HG03139 (cell line): ENCODE measurements around the gene KCNQ1.

Experiments
- ATAC-seq: cut with Tn5 transposase; IDR thresholded peaks from one replicate; pipeline ENCODE4 v1.9.1; 2021; ENCODE audit not compliant: unreplicated experiment

Gene KCNQ1

DNA sequence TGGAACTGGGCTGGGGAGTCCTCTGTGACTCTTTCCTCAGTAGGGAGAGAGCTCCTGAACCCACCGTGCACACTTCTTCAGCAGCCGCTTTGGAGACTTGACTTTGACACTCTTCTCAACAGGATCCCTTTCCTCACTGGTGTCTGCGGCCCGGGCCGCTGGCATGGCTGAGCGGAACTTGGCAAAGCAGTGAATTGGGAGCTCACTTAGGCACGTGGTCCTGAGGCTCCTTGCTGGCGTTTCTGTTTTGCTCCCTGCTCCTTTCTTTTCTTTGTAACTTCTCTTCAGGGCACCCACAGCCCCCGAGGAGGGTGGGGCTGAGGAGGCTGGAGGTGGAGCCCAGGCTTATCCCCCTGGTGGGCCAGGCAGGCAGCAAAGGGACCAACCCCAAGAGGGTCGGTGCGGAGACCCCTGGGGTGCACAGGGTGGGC, 263.4 kb downstream of the KCNQ1 start:
- ATAC-seq = no peak

DNA sequence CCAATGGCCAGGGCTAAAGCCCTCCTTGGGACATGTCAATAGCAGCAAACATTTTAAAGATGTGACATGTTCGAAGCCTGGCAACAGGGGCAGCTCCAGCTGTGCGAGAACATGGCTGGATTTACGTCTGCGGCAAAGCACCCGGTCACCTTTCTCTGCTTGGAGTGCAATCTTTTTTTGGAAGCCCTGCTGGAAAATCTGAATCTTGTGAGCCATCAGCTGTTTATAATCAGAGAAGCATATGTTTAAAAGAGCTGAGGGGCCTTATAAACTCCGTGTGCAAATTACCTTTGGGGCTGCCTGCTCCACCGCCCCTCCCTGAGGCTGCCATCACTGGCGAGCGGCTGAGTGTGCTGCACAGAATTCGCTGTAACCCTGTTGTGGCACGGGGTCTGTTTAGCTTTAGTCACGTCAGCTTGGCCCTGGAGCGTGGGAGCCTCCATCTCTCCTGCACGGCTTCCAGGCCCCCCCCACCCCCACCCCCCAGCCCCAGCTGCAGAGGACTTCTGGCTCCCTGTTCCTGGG, 264.0 kb downstream of the KCNQ1 start:
- no peak for ATAC-seq

DNA sequence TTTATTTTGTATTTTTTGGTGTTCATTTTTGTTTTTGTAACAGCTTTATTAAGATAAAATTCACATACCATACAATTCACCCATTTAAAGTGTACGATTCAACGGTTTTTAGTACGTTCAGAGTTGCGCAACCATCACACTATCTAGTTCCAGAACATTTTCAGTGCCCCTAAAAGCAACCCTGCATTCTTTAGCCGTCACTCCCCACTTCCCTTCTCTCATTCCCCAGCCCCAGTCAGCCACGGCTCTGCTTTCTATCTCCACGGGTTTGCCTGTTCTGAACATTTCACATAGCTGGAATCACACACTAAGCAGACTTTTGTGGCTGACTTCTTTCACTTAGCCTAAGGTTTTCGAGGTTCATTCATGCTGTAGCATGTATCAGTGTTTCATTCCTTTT, 264.6 kb downstream of the KCNQ1 start:
- ATAC-seq = no peak

DNA sequence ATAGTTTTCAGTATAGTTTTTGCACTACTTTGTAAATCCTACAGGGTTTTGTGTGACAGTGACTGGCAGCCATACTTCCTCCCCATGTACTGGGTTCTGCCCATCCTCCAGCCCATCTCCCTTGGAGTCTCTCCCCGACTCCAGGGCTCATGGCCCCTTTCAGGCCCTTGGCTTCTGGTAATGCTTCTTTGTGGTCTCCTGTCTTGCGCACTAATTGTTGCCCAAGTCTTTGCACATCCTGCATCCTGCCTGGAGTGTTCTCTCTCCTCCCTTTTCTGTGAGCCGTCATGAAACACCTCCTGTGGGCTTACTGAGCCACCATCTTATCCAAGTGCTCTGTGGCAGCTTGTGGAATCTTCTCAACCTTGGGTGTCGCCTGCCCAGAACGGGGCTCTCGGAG, 266.4 kb downstream of the KCNQ1 start:
- ATAC-seq = no peak

DNA sequence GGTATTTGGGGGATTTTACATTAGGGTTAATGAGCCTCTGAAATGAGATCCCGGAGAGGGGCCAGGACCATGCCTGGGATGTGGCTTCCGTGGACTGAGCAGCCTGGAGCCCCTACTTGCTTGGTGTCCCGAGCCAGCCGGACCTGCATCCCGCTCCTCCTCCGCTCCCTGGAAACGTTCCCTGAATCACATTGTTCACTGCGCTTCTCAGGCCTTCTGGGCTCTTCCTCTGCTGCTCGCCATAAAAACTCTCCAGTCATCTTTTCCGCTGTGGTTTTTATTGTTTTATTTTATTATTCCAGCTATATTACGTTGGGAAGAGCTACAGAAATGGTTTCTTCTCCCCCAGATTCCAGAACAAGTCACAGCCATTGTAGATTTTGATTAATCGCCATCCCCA, 268.3 kb downstream of the KCNQ1 start:
- no peak for ATAC-seq

DNA sequence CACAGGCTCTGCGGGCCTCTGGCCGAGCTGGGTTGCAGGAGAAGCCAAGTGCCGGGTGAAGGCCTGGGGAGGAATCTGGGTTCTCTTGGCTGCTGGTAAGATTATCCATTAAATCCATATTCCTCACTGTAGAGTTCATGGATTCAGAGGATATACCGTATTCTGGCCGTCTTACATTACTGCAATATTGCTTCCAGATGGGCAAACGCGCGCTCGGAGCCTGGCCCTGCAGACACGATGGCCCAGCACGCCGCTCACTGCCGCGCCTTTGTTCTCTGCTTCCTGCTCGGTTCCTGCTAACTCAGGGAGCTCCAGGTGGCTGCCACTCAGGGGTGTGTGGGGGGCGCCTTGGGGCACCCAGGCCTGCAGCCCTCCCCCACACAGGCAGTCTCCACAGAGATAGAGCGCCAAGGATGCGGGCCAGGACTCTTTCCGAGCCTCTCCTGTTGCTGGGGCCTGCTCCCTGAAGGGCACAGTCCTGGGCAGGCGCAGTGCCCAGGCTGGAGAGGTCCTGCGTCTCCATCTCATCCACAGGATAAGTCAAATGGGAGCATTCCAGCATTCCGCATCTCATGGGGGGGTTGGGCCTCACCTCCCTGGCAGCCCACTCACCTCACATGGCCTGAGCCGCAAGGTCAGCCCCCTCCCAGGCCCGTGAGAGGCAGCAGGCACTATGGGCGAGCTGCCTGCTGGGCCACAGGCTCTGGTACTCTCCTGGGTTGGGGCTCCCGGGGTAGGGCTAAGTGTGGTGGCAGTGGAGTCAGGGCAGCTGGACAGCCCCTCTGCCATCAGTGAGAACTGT, 269.1 kb downstream of the KCNQ1 start:
- ATAC-seq = no peak

DNA sequence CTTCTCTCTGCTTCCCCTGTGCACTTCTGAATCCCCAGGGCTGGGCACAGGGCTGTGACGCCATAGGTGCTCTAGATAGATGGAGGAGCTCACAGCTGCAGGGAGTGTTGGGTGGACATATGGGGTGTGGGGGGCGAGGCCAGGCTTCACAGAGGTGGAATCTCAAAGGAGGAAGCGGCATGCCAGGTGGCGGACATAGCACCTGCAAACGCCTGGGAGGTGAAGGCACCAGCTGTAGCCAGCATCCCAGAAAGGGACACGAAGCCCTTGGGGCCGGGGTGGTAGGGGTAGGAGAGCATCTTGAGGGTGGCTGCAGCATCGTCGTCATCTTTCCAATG, 269.6 kb downstream of the KCNQ1 start:
- no peak for ATAC-seq

DNA sequence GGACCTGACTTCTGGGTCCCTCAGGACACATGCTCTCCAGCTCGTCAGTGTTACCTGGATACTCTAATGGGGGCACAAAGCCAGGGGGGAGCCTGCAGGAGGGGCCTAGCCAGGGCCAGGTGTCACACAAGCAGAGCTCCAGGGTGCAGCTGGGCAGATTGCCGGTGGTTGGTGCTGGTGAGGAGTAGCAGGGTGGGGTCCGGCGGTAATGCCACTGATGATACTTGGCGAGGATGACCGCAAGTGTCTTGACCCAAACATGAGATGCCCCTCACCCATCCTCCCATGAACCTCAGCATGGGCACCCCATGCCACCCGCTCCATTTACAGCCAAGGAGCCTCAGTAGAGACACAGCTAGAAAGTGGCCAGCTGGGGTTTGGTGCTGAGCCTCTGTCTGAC, 270.1 kb downstream of the KCNQ1 start:
- ATAC-seq = no peak

DNA sequence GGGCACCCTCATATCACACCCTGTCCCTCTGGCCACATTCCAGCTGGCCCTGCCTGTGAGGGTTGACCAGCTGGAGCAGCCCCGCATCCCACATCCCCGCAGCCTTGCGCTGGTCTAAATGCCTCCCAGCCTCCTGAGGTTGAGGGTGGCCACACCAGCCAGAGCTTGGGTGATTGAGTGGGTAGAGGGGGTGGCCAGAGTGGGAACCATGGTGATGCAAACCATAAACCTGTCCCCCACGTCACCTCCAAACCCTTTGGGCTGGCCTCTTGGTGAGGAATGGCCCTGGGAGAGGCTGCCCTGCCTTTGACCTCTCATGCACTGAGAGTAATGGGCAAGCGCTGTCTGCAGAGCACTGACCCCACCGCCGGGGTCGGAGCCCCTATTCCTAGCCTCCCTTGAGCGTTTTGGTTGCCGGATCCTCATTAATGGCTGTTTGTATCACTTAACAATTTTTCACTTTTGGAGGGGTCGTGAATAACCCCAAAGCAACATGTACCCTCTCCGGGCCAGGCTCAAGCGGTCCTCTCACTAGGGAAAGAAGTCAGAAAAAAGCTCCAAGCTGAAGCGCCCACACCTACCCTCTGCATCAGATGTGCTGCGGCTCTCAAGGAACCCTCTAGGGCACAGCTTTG, 271.0 kb downstream of the KCNQ1 start:
- ATAC-seq = no peak

DNA sequence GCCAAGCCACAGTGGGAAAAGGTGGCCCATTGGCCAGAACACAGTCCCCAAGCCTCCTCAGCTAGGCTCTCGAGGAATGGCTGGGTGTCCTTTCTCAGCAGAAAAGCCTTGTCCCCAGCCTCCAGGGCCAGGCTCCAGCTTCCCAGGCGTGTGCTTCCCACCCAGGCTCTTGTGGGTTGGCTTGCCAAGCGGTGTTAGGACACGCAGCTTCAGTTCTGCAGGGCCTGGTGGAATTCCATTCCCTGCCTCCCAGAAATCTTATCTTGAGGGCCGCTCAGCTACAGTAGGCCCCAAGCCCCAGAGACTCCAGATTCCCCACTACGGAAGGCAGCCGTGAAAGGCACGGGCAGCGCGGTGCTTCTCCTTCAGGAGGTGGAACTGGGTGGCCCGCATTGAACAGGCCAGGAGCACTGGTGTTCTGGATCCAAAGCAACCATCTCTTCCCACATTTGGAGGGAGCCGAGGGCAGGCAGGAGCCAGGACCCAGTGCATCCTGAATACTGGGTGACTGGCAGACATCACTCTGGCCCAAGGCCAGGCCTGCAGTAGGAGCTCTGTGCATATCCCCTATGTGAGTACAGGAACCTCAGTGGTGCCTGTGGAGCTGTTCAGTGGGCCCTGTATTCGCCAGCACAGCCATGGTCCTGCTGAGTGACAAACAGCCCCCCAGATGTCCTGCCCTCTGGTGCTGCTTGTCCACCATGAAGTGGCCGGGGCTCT, 271.7 kb downstream of the KCNQ1 start:
- no peak for ATAC-seq

DNA sequence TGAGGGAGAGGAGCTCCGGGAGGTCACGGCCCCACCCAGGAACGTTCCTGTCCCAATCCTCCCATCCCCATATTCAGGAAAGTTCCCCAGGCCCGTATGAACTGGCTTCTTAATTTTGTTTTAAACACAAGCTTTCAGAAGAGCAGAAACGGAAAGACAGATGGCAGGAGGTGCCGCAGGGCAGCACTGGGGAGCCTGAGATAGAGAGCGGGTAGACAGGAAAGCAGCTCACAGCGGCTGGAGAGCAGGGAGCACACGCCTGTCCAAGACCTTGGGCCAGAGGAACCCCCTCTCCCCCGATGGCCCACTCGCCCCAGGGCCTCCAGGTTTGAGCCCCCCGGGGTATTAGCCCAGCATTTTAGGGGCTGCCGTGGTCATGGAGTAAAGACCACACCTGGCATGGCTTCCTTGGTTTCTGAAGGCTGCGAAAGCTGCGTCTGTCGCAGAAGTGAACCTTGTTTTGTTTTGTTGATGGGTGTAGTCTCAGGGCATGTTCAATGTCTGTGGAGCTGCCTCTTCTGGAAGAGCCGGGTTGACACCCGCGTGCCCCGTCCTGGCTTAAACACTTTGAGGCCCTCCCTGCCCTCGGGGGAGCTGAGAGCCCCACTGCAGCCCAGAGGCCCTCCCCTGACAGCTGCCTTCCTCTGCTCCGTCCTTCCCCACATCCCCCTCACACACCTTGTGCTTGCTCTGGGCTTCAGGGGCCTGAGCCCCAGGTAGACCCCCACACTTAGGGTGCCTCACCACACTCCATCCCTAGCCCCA, 272.9 kb downstream of the KCNQ1 start:
- no peak for ATAC-seq

DNA sequence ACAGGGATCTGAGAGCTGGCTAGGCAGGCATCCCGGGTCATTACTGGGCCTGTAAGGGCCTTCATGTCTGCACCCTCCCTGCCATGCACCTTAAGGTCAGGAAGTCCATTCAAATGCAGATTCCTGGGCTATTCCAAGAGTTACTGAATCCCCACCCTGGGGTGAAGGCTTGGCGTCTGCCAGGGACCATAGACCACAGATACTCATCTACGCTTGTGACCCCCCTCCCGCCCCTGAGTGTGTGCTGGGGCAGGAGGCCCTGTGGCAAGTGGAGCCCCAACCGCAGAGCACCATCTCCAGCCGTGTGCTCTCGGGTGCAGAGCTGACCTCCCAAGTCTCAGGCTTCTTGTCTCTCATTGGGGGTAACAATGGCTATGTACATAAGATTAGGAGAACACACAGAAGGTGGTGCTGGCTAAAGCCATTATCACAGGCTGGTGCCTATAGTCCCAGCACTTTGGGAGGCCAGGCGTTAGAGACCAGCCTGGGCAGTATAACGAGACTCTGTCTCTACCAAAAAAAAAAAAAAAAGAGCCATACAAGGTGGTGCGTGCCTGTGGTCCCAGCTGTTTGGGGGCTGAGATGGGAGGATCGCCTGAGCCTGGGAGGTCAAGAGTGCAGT, 274.1 kb downstream of the KCNQ1 start:
- no peak for ATAC-seq

DNA sequence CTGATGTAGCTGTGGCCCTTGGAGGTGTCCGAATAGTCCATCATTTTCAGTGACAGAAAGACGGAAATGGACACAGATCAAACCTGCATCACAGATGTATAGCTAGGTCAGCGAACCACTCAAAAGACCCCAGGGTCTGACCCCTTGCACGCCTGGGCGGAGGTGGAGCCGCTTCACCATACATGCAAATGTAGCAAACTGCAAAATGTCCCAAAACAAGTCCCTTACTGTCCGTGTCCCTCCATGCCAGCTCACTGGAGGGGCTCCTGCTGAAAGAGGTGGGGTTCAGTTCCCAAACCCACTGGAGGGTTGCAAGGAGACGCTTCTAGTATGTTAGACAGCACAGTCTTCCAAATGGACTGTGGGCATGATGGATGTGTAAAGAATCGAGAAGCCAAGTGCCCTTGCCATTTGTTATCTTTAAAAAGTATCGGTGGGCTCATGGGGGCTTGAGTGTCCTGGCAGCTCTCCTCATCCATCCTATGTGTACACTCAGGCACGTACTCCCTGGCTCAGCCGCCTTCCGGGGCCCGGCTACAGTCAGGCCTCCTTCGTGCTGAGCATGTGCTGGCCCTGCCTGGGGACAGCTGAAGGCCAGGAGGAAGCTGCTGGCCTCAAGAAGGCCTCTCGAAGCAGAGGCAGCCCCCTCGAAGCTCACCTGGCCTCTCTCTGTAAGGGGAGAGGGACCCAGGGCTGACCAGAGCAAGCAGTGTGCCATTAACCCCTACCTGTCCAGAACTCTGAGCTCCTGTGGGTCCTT, 275.2 kb downstream of the KCNQ1 start:
- ATAC-seq = no peak

DNA sequence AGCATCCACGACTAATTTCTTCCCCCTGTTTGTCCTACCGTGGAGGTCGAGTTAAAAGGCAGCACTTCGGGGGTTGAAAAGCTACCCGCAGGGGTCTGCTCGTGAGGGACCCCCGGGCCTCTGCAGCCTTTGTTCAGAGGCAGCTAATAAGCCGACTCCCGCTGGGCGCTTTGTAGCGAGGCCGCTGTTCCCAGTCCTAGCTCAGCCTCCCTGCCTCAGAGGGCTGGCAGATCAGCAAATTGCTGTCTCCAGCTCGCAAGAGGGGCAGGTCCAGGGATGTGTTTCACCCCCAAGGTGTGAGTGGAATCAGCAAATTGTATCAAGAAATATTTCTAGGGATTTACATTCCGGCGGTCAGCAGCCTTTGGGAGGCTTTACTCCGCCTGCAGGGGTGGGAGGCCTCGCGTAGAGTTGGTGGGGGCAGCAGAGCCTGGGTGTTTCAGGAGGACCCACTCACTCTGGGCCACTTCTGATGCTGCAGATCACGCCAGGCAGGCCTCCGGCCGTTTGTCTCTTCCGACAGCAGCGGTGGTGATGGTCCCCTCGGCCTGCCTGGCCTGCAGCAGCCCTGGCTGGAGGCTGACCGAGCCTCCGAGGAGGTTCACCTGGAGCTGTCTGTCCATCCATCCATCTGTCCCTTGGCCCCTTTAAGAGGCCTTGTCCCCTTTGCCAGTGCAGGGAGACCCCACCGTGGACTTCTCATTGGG, 276.6 kb downstream of the KCNQ1 start:
- ATAC-seq = no peak

DNA sequence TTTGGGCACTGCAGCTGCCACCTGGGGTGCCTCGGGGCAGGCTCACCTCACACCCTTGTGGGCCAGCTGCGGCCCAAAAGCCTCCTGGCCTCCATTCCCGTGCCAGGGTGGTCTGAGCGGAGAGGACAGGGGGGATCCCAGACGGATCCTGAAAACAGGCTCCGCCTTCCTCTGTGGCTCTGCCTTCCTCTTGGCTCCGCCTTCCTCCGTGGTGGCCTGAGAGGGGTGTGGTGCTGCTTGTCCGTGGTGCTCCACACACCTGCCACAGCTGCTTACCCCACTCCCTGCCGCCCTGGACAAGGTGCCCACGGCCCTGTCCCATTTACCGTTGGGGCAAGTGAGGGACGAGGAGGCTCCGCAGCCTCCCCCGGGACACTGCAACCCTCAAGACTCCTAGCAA, 278.1 kb downstream of the KCNQ1 start:
- ATAC-seq = no peak

DNA sequence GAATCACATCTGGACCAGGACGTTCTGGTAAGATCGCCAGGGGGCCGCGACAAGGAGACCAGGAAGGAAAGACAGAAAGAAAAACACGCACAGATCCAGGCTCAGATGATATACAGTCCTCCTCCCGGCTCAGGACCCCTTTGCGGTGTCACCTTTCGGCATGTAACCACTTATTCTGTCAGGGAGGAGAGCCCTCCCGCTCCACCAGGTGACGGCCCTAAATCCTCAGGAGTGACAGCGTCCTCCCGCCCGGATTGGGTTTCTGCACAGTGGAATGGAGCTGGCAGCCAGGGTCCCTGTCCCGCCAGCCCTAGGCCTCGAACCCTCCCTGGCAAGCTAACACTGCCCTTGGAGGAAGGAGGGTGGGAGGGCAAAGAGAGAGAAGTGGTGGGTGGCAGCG, 279.3 kb downstream of the KCNQ1 start:
- no peak for ATAC-seq

DNA sequence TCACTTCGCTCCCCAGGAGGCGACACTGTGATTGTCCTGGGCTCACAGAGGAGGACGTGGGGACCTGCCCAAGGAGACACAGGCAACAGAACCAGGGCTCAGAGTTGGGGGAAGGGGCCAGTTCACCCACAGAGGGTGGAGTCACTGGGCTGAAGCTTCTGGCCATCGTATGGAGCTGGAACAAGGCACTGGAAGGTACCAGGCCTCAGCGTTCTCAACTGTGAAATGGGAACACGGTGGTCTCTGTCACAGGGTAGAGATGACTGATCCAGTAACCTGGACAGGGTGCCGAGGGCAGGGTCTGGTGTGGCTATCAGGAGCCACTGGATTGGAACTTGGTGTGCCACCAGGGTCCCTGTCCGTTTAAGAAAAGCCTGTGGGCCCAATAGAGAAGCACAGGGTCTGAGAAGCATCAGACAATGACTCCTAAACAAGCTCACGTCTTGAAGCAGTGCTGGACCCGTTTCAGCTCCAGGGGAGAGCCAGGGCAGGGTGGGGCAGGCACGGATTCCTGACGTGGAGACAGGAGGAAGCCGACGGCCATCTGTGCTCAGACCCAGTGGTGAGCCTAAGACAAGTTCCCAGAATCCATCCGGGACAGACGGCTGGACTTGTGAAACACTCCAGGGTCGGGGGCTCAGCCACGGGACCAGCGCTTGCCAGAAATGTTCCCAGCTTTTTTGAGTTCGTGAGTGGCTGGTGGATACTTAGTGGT, 280.0 kb downstream of the KCNQ1 start:
- no peak for ATAC-seq

DNA sequence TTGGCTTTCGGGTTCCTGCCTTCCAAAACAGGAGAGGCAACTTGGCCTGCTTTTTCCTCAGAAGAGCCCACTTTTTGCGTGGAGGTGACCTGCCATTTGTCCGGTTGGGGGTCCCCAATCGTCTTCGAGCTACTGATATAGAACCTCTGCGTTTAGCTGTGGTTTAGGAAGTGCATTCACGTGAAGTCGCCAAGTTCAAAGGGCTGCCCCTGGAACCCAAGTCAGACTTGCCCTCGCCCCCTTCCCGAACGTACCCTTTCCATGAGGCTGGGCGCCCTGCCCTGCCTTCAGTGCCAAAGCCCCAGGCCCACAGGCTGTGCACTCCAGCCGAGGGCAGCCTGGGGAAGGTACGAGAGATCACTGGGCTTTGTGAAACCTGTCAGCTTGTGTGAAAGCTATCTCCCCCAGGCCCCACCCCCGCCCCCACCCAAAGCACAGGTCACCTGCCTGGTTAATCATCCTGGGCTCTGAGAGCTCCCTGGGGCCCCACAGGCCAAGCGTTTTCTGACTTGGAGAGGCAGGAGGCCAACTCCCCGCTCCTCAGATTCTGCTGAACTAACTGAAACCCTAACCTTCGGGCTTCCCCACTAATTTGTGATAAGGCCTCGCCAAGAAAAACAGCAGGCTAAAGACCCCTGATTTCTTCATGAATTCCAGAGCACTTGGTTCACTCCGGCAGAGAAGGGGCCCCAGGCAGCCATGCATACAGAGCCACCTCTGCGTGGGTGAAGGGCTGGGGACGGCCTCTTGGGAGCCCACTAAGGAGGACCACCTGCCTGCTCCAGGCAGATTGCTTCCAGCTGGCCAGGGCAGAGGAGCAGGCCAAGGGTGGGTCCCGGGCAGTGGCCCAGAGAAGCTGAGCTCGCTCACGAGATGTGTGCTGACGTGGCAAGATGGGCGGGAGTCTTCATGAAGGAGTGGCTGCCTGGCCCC, 280.8 kb downstream of the KCNQ1 start:
- no peak for ATAC-seq
